Activated T-helper 2 cell treated with anti-CD3 and anti-CD28 coated beads, Interferon-gamma antibody, Interleukin-2, Interleukin-4, amounts not matched to agents 10 μg/mL and 5 μg/mL and 100 μg/mL, durations not matched to agents 14 hours and 24 hours and 36 hours (primary cell): ENCODE results near the gene IQGAP3. TPM values are rescaled to one million over a fixed set of nuclear protein-coding genes. Genes with fewer than 3 reads are reported as not detected.

Experiments
- DNase-seq: peaks from one replicate; pipeline ENCODE4 v3.0.0; 2021; ENCODE audit warnings: low spot score
- H3K27ac Mint-ChIP-seq: one replicate; pipeline ENCODE4 v1.8.0; 2021; ENCODE audit warnings: mixed read lengths
- H3K27me3 Mint-ChIP-seq: one replicate; pipeline ENCODE4 v1.8.0; 2021; ENCODE audit warnings: low read depth, mixed read lengths
- H3K36me3 Mint-ChIP-seq: one replicate; pipeline ENCODE4 v1.8.0; 2021; ENCODE audit warnings: low read depth, mixed read lengths
- H3K4me1 Mint-ChIP-seq: one replicate; pipeline ENCODE4 v1.8.0; 2021; ENCODE audit warnings: low read depth, mixed read lengths
- H3K4me3 Mint-ChIP-seq: one replicate; pipeline ENCODE4 v1.8.0; 2021; ENCODE audit warnings: low read depth, mild to moderate bottlenecking, moderate library complexity, mixed read lengths
- H3K9me3 Mint-ChIP-seq: one replicate; pipeline ENCODE4 v1.8.0; 2021; ENCODE audit warnings: mixed read lengths
- intact Hi-C: fragments of 100-400 bp; cut with micrococcal nuclease; formaldehyde crosslinking; loops from one replicate; pipeline ENCODE4 v1.15.1; 2023
- total RNA-seq: library from RNA; stranded (reverse); gene quantifications from 2 replicates; pipeline ENCODE4 v1.2.3, GENCODE V29; 2022

Gene IQGAP3
- total RNA-seq, 1 donor from 2014 or later: 16.1 TPM

DNA sequence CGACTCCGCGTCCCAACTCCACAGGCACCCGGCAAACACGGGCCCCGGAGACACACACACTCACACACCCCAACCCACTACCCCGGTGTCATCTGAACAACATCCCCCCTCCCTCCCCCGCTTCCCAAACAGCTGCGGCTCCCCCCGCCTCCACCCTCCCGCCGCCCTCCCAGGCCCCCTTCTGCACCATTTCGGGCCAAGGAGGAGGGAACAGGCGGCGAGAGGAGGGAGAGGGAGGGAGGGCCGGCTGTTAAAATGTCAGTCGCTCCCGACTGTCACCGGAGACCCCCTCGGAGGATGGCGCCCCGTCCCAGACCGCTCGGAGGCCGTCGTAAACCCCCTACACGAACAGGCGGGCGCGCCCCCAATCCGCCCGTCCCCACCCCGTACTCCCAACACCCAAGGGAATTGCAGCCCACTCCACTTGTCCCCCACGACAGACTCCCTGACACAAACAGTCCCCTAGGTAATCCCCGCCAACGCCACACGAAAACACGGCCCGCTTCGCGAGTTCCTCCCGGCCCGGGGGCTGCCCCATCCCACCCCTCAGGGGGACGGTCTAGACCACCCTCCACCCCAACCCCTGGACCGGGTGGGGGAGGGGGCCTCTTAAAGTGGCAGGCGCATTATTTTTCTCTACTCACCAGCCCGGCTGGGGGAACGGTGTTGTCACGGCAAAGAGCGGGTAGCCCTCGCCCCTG, 72.4 kb downstream of the IQGAP3 start:
- no peaks in the 10 kb centered on the region for H3K27me3 Mint-ChIP-seq
- peak overlapping the region; percentile 60 for H3K27ac Mint-ChIP-seq
- peaks cover 34% of the 10 kb centered on the region for H3K36me3 Mint-ChIP-seq
- H3K4me1 Mint-ChIP-seq: peaks cover 63% of the 10 kb centered on the region
- no peak for DNase-seq
- H3K9me3 Mint-ChIP-seq: no peaks in the 10 kb centered on the region
- intact Hi-C loops: loop anchor here (1.0 to 10.0 kb wide), 9 partner anchors 8 to 1238 kb away; partner anchors contain the start of genes GPATCH4, IQGAP3, PMF1 and SCAMP3
- H3K4me3 Mint-ChIP-seq: peak overlapping the region; percentile 85

DNA sequence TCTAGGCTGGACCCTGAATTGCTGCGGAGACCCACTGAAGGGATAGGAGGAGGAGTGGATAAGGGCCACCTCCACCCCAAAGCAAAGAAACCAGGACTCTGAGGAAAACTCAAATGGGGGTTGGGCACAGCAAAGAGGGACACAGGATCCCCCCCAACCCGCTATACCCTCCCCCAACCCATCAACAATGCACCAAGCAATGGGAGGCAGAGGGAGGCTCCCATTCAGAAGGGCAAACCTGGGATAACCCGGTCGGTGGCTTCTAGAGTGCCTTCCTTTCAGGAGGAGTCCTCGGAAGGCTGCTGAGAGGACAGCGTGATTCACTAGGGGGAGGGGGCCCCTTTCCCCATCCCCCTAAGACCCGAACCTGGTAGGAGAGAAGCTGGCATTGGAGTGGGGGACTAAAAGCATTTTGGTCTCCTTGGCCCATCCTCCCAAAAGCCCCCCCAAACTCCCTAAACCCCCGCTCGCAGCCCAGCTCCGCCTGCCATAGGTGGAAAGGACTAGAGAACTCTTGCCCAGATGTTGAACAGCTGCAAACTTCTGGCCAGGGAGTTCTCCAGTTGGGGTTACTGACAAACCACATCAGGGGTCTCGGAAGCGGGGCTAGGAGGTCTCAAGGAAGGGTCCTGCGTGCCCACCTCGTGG, 73.0 kb downstream of the IQGAP3 start:
- intact Hi-C loops: no loop called here
- H3K27ac Mint-ChIP-seq: no peak overlapping the region
- no peaks in the 10 kb centered on the region for H3K9me3 Mint-ChIP-seq
- peaks cover 35% of the 10 kb centered on the region for H3K36me3 Mint-ChIP-seq
- H3K27me3 Mint-ChIP-seq: no peaks in the 10 kb centered on the region
- H3K4me1 Mint-ChIP-seq: peaks cover 61% of the 10 kb centered on the region
- H3K4me3 Mint-ChIP-seq: peak overlapping the region; percentile 80
- no peak for DNase-seq

DNA sequence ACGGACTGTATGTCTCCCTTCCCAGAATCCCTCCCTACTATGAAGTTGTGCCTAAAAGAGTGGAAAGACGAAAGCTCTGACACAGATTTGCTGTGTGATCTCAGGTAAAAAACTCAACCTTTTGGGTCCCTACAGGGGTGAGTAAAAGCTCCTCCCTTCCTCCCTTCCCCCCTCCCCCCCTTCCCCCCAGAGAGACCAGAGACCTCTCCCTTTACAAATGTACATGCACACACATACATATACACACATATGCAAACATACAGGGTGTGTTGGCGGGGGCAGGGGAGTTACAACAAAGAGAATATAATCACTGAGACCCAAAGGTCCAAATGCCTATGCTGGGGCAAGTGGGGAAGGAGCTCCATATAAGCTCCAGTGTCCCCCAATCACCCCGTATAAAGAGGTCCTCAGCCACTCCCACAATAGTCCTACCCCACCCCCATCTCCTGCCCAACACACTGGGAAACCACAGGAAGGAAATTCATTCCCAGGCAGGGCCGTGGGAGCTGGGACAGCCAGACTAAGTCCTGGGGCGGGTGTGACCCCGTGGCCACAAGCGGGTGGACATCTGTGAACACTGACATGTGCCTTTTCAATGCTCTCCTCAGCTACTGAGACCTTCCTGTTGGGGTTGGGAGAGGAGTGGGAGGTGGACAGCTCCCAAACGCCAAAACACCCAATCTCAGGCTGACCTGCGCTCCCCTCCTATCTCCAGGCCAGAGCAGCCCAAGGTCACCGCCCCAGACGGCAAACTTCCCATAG, 73.8 kb downstream of the IQGAP3 start:
- intact Hi-C loops: no loop called here
- no peaks in the 10 kb centered on the region for H3K27me3 Mint-ChIP-seq
- H3K27ac Mint-ChIP-seq: no peak overlapping the region
- H3K36me3 Mint-ChIP-seq: peaks cover 35% of the 10 kb centered on the region
- DNase-seq: no peak
- H3K4me1 Mint-ChIP-seq: peaks cover 60% of the 10 kb centered on the region
- H3K4me3 Mint-ChIP-seq: peak overlapping the region; percentile 80
- H3K9me3 Mint-ChIP-seq: no peaks in the 10 kb centered on the region

DNA sequence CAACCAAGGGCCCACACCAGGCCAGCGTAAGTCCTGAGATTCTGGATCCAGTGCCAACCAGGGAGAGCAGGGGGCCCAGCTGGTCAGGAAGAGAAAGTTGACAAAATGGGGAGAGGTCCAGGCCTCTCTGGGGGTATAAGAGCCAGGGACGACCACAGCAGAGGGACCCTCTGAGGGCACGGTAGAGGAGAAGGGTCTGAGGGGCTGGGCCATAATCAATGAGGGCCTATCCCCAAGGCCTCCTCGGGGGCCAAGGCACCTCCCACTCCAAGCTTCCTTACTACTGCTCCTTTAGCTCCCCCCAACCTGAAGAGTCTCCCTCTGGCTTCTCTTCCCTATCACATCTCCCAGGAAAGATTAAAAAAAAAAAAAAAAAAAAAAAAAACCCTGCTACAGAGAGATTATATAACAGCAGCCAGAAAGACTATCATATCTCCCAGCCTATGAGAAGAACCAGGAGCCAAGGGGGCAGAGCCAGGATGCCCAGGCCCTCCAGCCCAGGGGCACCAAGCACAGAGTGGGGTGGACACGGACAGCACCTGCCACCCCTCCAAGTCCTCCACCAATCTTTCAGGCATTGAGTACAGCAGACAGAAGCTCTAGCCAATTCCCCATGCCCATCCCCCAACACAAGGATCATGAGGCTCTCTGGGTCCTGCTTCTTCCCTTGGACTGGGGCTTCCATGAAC, 74.5 kb downstream of the IQGAP3 start:
- Mint-ChIP-seq H3K36me3 (peaks cover 37% of the 10 kb centered on the region), H3K27me3 (no peaks in the 10 kb centered on the region)

DNA sequence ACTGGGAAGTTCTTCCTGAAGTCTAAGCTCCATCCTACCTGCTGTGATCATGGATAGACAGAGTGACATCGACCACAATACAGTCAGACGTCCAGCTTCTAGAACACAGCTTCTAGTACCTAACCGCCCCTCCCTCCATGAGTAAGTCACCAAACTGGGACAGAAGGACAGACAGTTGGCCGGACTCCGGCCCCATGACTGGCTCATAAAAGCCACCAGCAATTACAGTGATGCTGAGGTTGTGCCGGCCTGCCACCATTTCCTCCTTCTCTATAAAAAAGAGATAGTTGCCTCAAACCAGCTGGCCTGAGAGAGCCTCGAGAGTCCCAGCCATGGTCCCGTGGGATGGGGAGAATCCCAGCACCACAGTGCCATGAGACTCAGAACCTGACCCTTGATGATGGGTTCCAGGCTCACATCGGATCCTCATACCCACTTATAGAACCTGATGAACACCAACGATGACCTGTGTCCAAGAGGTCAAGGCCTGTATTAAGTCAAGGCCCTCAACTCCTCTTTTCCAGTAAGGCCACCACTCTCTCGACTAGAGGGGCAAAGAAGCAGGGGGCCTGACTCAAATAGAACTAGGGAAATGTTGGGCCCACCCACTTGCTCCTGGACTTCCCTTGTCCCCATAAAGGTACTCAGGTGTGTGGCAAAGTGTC, 75.2 kb downstream of the IQGAP3 start:
- H3K27ac Mint-ChIP-seq: no peak overlapping the region
- peaks cover 44% of the 10 kb centered on the region for H3K36me3 Mint-ChIP-seq
- no peak for DNase-seq
- H3K4me3 Mint-ChIP-seq: no peak overlapping the region
- intact Hi-C loops: no loop called here
- no peaks in the 10 kb centered on the region for H3K9me3 Mint-ChIP-seq
- H3K4me1 Mint-ChIP-seq: peaks cover 56% of the 10 kb centered on the region
- H3K27me3 Mint-ChIP-seq: no peaks in the 10 kb centered on the region

More for the DNA sequence above, 74.5 kb downstream of the IQGAP3 start:
- no peaks in the 10 kb centered on the region for H3K9me3 Mint-ChIP-seq
- H3K4me3 Mint-ChIP-seq: peak overlapping the region; percentile 80
- intact Hi-C loops: no loop called here
- H3K27ac Mint-ChIP-seq: no peak overlapping the region
- DNase-seq: no peak
- peaks cover 56% of the 10 kb centered on the region for H3K4me1 Mint-ChIP-seq

DNA sequence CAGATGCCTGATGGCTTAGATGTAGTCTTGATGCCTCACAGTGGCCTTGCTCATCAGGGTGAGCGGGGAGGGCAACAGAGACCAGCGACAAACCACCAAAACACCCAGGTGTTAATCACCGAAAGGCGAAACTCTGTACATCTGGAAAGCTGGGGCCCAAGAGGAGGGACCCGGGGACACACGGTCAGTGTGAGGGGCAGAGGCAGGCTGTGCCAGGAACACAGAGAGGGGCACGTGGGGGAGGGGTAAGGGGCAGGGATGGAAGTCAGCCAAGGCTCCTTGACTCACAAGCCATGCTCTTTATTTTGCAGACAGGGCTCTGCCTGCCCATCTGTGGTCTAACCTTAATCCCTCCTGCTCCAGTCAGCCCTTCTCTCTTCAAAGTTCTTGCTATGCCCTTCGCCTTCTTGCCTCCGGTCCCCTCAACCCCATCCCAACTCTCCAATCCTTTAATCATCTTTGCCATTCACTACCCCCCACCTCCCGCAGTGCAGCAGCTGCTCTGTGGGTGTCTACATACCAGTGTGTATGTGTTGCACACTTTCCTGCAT, 76.1 kb downstream of the IQGAP3 start:
- peaks cover 60% of the 10 kb centered on the region for H3K4me1 Mint-ChIP-seq
- no peaks in the 10 kb centered on the region for H3K27me3 Mint-ChIP-seq
- no peak overlapping the region for H3K4me3 Mint-ChIP-seq
- no peak overlapping the region for H3K27ac Mint-ChIP-seq
- intact Hi-C loops: no loop called here
- H3K9me3 Mint-ChIP-seq: no peaks in the 10 kb centered on the region
- peaks cover 49% of the 10 kb centered on the region for H3K36me3 Mint-ChIP-seq
- DNase-seq: no peak

DNA sequence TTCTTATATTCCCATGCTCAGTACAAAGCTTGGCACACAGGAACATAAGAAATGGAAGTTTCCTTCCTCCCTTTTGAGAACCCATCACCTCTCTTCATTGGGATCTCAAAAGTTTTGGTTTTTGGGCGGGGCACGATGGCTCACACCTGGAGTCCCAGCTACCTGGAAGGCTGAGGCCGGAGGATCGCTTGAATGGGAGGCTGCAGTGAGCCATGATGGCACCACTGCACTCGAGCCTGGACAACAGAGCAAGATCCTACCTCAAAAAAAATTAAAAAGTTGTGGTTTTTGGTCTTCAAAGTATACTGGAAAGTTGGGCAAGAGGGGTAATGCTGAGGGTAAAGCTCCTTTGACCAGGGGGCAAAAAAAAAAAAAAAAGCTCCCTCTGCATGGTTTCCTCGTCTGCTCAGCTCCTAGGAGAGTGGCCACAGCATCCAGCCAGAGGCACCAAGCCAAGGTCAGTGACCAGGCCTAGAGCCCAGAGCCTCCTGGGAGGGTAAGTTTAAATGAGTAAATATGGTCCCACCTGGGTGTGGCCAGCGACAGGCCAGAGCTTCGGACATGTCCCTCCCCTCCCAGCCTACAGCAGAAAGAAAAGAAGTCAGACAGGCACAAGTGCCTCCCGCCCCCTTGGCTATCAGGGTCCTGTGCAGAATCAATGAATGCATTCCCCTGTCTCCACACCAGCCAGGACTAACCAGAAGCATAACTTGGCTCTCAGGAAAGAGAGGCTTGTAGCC, 76.8 kb downstream of the IQGAP3 start:
- Mint-ChIP-seq H3K36me3 (peaks cover 49% of the 10 kb centered on the region), H3K4me3 (no peak overlapping the region), H3K27me3 (no peaks in the 10 kb centered on the region), H3K4me1 (peaks cover 67% of the 10 kb centered on the region), H3K9me3 (no peaks in the 10 kb centered on the region), H3K27ac (peak overlapping the region; percentile 26)
- intact Hi-C loops: no loop called here
- no peak for DNase-seq

DNA sequence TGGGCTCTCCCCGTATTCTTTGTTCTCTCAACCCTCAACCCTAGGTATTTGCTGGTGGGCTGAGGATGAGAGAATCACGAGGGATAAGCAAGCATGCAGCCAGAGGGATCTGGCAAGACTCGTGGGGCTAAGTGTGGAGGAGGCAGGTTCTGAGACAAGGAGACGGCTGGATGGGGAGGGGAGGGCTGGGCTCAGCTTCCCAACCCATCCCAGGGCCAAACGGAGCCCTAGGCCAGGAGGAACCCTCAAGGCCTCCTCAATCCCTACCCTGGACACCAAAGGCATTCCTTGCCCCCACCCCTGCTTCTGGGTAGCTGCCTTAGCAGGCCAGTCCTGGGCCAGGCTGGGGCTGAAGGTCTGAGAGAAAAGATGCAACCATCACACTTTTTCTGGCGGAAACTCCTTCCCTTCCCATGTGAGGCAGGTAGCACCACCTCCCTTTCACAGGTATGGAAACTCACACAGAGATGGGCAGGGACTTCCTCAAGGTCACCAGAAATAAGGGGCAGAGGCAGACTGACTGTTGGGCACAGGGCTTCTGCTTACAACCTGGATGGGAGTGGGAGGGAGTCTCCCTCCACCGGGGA, 78.0 kb downstream of the IQGAP3 start:
- intact Hi-C loops: no loop called here
- H3K9me3 Mint-ChIP-seq: no peaks in the 10 kb centered on the region
- DNase-seq: no peak
- H3K27ac Mint-ChIP-seq: no peak overlapping the region
- peaks cover 49% of the 10 kb centered on the region for H3K36me3 Mint-ChIP-seq
- H3K4me3 Mint-ChIP-seq: no peak overlapping the region
- H3K4me1 Mint-ChIP-seq: peaks cover 72% of the 10 kb centered on the region
- H3K27me3 Mint-ChIP-seq: no peaks in the 10 kb centered on the region

DNA sequence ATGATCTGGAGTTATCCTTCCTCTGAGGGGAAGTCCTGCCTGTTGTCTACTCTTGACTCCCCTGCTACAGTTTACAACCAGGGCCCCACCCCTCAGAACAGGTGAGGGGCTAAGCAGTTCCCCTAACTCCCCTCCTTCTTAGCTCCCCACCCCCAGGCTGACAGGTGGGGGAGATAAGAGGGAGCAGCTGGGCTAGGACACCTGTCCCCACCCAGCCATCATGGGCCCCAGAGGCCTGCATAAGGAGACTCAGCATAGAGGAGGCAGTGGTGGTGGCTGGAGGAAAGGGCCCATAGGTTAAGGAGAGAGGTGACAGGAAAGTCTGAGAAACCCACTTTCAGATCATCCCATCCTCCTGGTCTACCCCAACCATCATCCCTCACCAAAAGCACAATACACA, 78.6 kb downstream of the IQGAP3 start:
- intact Hi-C loops: no loop called here
- no peaks in the 10 kb centered on the region for H3K27me3 Mint-ChIP-seq
- H3K9me3 Mint-ChIP-seq: no peaks in the 10 kb centered on the region
- H3K4me3 Mint-ChIP-seq: no peak overlapping the region
- H3K4me1 Mint-ChIP-seq: peaks cover 76% of the 10 kb centered on the region
- DNase-seq: no peak
- no peak overlapping the region for H3K27ac Mint-ChIP-seq
- peaks cover 44% of the 10 kb centered on the region for H3K36me3 Mint-ChIP-seq

DNA sequence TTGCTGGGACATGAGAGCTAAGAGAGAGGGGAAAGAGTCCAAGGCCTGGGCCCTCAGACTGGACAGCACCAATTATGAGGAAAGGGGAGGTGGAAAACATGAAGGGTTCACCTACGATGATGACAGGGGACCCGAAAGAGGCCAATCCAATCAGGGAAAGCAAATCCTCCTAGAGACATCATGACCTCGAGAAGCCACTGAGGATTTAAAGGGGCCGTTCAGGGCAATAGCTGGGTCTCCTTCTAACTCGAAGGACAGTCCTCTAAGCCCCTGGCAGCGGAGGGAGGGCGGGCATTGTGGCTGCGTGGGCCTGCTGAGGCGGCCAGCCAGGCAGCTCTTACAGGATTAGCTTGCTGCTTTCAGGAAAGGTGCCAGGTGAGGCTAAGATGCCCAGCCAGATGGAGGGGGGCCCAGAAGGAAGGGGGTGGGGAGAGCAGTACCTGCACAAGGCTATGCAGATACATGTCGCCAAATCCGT, 79.2 kb downstream of the IQGAP3 start:
- Mint-ChIP-seq H3K27me3 (no peaks in the 10 kb centered on the region), H3K36me3 (peaks cover 41% of the 10 kb centered on the region), H3K4me1 (peaks cover 80% of the 10 kb centered on the region), H3K27ac (no peak overlapping the region), H3K4me3 (no peak overlapping the region), H3K9me3 (no peaks in the 10 kb centered on the region)
- intact Hi-C loops: no loop called here
- no peak for DNase-seq

DNA sequence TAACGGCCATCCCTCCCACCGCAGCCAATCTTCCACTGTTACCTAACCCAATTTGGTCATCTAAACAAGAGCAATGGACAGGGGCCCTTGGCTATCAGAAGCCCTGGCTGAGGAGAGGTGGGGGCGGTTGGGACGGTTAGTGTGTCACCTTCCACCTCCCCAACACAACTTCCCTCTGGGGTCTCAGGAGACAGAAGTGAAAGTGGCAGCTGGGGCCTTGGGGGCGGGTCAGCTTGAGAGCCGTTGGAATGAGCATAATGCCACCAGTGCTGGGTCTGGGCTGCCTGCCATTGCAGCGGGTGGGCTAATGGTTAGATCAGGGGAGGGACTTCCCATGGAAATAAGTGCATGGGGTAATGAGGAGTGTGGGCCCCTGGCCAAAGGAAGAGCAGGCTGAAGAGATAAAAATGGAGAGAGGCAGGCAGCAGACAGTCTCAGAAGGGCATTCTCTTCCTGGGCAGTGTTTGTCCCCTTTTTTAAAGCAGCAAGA, 79.7 kb downstream of the IQGAP3 start:
- Mint-ChIP-seq H3K36me3 (peaks cover 35% of the 10 kb centered on the region), H3K4me1 (peaks cover 80% of the 10 kb centered on the region), H3K27ac (no peak overlapping the region), H3K27me3 (no peaks in the 10 kb centered on the region), H3K4me3 (no peak overlapping the region), H3K9me3 (no peaks in the 10 kb centered on the region)
- intact Hi-C loops: loop anchor here (1.0 kb wide), 1 partner anchor 8 kb away; the partner anchor contains the start of gene MEF2D
- DNase-seq: no peak
